GM18517 (cell line): ENCODE measurements around the gene NOTCH1.
"Not testable (repeated sequence)": the region's sequence is repeated elsewhere in the genome, so short reads cannot be mapped to it uniquely, and the experiment has no call there.

Experiments used
- ATAC-seq: cut with Tn5 transposase; IDR thresholded peaks from one replicate; pipeline ENCODE4 v1.9.1; 2021; ENCODE audit warnings: mild to moderate bottlenecking, moderate library complexity; ENCODE audit not compliant: unreplicated experiment

NOTCH1 gene

DNA sequence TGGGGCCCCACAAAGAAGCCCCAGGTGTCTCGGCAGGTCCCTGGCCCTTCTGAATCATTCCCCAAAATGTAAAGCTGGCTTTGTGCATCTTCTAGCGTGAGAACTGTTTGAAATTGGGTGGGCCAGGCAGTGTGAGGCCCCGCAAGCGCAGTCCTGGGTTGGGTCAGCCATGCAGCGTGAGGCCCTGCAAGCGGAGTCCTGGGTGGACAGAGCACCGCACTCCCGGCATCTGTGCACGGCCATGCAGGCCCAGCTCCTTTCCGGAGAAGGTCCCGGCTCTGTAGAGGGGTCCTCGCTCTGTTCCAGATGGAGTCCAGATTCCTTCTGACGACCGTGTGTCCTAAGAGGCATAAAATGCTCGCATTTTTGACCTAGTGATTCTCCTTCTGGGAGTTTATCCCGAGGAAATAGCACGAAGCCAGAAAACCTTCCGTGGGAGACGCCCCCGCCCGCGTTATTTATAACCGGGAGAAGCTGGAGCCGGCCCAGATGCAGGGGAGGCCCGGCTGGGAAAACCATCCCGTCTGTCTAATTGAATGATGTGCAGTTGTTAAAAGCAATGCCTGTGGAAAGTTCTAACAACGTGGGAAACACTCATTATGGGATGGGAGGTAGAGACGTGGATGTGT lies 19.4 kb upstream of the NOTCH1 start:
- no peak for ATAC-seq

DNA sequence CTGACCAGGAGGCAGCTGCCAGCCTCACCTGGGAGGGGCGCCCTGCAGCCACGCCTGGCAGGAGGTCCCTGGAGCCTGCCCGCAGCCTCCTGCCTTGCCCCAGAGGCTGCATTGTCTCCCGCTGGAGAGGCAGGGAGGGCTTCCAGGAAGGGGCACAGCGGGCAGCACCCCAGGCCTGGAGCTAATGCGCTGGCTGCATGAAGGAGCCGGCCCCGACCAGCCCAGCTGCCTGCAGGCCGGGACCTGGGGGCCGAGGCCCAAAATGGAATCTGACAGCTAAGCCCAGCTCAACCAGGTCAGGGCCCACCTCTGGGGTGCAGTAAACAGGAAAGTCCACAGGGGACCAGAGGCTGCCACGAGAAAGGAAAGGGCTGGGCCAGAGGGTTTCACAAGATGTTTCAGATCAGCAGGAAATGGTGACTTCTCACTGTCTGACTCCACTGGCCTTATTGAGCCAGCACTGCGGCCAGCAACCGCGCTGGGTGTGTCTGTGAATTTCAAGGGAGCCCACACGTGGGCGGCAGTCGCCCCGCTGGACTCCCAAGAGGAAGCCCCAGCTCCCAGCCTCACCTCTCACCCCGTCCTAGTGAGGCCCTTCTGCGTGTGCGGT lies 18.6 kb upstream of the NOTCH1 start:
- peak; percentile 55 for ATAC-seq

DNA sequence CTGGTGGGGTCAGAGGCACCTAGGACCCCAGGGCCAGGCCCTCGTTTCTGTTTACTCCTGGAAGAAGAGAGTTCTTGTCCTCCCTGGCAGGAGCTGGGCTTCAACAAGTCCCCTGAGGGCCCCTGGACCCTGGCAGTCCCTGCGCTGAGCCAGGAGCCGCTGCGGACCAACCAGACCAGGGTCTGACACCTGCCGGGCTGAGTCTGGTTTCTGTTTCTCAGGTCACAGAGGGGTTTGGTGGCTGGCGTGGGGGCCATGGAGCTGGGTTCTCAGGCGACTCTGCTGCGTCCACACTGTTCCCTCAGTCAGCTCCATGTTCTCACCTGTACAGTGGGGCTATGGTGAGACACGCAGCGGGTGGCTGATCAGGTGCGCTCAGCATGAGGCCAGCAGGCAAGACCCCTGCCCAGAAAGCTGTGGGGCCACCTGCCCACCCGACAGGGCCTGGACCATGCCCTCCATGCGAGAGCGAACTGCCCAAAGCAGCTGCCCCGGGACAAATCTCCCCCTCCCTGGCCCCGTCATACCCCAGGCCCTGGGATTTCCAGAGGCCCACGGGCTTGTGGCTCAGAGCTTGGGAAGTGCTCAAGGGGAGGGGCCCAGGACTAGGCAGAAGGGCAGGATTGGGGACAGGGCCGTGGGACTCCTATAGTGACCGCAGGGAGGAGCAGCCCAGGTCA lies 17.9 kb upstream of the NOTCH1 start:
- no peak for ATAC-seq

DNA sequence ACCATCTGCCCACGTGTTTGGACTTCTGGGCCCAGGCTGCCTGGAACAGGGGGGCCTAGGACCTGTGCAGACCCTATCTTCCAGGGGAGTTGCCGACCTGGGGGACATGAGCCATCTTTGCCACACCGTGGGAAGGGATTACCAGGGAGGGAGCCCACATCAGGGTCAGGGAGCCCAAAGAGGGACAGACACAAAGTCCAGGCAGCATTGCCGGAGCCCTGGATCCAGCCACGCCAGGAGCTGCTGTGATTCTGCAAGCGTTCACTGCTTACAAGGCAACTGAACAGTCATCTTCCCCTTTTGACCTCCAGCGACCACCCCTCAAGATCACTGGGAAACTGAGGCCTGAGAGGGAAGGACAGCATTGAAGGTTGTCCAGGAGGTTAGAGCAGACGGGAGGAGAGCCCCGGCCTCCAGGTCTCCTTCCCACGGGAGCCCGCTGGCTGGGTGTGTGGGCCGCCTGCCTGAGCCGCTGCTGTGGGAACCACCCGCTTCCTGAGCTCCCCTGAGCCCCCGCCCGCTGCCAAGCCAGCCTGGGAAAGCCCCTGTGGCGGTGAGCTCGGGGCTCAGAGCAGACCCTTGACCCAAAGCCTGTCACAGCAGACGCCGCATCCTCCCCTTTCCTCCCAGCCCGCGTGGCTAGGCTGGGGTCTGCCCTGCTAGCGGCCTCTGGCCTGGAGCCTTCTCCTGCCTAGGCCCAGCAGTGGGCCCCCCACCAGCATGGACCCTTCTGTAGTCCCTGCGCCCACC lies 17.1 kb upstream of the NOTCH1 start:
- ATAC-seq, result no peak

DNA sequence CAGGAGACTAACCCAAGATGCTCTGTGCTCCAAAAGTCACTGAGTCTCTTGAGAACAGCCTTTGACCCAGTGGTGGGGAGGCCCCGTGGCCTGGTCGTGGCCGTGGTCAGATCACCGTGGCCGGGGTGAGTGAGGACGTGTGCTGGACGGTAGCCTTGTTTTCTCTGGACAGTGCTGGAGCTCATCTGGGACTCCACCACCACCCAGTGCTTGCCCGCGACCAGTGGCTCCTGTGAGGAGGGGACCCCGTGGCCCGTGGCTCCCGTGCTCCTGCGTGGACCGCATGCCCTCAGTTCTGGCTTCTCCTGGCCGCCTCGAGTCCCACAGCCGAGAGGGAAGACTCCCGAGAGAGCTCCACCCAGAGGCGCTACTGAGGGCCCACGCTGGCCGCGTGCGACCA lies 15.9 kb upstream of the NOTCH1 start:
- no peak for ATAC-seq

DNA sequence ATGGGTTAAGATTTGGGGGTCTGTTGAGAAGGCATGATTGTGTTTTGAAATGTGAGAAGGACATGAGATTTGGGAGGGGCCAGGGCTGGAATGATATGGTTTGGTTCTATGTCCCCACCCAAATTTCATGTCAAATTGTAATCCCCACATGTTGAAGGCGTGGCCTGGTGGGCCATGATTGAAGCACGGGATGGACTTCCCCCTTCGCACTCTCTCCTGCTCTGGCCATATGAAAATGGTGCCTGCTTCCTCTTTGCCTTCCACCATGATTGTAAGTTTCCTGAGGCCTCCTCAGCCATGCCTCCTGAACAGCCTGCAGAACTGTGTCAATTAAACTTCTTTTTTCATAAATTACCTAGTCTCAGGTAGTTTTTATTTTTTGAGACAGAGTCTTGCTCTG lies 14.7 kb upstream of the NOTCH1 start:
- ATAC-seq, result no peak

DNA sequence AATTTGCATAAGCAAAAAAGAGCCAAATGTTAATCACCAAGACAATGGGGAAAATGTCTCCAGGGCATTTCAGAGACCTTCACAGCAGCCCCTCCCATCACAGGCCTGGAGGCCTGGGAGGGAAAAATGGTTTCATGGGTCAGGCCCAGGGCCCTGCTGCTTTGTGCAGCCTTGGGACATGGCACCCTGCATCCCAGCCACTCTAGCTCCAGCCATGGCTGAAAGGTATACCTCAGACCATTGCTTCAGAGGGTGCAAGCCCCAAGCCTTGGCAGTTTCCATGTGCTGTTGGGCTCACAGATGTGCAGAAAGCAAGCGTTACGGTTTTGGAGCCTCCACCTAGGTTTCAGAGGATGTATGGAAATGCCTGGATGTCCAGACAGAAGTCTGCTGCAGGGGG lies 13.5 kb upstream of the NOTCH1 start:
- ATAC-seq, result not testable (repeated sequence)

DNA sequence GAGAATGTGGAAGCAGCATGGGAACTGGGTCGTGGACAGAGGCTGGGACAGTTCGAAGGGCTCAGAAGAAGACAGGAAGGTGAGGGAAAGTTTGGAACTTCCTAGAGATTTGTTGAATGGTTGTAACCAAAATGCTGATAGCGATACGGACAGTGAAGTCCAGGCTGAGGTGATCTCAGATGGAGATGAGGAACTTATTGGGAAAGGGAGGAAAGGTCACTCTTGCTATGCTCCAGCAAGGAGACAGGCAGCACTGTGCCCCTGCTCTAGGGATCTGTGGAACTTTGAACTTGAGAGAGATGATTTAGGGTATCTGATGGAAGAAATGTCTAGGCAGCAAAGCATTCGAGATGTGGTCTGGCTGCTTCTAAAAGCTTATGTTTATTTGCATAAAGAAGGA lies 13.0 kb upstream of the NOTCH1 start:
- not testable (repeated sequence) for ATAC-seq

DNA sequence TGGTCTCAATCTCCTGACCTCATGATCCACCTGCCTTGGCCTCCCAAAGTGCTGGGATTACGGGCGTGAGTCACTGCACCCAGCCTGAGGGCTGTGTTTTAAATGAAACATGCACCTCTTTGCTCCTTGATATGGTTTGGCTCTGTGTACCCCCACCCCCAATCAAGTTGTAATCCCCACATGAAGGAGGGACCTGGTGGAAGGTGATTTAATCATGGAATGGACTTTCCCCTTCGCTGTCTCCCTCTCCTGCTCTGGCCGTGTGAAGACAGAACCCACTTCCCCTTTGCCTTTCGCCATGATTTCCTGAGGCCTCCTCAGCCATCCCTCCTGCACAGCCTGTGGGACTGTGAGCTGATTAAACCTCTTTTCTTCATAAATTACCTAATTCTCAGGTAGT lies 12.5 kb upstream of the NOTCH1 start:
- no peak for ATAC-seq

DNA sequence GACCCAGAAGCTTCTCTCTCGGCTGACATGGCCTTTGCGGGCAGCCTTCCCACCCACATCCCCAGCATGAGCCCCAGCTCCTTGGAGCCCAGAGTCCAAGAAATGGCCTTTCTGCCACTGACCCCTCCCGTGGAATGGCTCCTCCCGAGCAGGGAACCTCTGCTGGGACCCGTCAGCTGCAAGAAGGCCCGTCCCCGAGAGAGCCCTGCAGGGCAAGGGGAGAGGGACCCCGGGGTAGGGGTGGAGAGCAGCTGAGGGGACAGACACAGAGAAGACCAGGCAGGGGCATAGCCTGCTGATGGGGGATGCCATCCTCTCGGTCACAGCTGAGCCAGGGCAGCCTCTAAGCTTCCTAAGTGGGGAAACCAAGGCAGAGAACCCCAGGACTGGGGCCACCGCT lies 11.2 kb upstream of the NOTCH1 start:
- no peak for ATAC-seq

DNA sequence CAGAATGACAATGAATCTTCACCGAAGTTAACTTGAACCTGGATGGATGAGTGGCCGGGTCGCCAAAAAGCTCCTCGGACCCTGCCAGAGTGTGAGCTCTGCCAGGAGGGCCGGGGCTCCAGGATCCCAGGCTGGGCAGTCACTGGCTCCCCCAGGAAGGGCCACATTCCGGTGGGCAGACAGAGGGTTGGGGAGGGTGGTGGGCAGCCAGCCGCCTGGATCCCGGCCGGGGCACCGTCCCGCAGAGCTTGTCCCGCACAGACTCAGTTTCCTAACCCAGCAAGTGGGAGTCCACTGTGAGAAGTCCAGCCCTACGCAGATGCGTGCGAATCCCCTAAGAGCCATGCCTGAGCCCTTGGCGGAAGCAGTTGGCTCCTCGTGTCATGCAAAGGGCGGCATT lies 10.3 kb upstream of the NOTCH1 start:
- no peak for ATAC-seq

DNA sequence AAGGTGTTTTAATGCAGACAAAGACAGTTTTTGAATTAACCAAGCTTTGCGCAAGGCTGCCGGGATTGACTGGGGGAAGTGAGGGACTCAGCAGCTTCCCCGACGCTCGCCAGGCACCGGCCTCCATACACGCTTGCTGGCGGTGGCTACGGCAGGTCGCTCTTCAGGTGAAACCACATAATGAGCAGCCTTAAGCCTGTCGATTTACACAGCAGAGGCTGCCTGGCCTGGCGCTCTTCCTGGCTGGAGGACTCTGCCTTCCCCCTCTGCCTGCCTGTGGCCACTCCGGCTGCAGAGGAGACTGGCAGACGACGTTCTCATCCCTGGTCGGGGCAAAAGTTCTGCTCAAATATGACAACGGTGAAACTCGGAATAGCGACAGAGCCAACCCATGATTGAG lies 9.0 kb upstream of the NOTCH1 start:
- no peak for ATAC-seq

DNA sequence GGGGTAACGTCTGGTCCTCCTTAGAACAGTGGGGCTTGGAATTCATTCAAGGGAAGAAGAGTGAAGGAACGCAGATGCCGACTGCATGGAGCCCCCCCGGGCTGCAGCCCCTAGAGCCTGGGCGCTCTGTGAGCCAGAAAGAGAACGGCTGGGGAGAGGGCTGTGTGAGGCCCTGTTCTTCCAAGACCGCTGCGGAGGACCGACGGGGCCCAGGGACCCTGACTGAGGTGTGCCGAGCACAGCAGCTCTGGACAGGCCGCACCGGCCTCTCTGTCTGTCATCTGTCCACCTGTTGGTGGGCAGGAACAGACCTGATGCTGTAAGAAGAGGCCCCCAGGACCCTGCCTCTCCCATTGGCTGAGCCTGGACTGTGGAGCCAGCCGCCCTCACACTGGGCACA lies 7.7 kb upstream of the NOTCH1 start:
- no peak for ATAC-seq

DNA sequence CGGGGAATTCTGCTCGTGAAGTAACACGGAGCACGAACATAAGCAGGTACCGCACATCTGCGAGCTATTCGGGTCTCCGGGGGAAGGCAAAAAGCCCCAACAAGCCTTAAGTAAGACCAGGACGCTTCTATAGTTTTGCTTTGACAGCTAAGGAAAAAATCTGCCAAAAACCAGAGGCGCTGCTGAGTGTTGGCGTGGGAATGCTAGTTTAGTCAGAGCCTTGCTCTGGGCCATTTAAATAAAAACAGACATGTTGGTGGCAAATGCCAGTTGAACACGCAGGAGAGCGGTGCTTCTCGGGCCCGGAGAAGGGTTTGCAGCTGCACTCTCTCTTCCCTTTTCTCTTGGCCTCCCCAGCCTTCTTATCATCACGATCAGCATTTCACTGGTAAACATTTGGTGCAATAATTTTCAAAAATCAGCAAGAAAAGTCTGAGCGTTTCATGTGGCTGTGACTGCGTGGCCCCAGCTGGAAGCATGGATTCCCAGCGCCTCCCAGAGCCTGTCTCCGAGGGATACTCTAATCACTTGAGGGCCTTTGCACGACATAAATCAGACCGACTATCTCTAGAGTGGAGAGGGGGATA lies 6.4 kb upstream of the NOTCH1 start:
- no peak for ATAC-seq

DNA sequence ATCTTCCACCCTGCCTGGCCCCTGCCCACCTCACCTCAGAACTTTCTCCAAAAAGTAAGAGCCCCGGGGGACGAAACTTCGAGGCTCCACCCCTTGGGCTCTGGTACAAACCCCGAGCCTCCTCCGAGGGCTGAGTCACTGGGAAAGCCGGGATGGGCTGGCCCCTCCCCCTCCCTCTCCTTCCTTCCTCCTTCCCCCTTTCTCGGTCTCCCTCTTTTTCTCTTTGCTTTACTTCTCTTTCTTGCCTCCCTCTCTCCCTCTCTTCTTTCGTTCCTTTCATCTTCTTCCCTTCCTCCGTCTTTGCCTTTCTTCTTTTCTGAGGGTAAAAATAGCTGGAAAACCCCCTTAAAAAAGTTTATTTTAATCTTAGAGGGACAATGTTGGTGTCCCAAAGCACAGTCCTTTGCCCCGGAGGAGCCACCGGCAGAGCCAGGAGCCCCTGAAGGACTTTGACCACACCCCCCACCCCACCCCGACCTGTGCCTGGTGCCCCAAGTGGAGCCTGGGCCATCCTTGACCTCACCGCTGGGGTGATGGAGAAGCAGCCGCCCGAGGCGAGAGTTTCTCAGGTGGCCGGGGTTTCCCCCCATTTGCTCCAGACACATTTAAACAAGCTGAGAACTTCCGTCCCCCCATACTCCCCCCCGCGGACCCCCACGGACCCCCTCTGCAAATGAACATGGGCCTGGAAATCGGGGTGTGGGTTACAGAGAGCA lies 5.7 kb upstream of the NOTCH1 start:
- ATAC-seq, result no peak

DNA sequence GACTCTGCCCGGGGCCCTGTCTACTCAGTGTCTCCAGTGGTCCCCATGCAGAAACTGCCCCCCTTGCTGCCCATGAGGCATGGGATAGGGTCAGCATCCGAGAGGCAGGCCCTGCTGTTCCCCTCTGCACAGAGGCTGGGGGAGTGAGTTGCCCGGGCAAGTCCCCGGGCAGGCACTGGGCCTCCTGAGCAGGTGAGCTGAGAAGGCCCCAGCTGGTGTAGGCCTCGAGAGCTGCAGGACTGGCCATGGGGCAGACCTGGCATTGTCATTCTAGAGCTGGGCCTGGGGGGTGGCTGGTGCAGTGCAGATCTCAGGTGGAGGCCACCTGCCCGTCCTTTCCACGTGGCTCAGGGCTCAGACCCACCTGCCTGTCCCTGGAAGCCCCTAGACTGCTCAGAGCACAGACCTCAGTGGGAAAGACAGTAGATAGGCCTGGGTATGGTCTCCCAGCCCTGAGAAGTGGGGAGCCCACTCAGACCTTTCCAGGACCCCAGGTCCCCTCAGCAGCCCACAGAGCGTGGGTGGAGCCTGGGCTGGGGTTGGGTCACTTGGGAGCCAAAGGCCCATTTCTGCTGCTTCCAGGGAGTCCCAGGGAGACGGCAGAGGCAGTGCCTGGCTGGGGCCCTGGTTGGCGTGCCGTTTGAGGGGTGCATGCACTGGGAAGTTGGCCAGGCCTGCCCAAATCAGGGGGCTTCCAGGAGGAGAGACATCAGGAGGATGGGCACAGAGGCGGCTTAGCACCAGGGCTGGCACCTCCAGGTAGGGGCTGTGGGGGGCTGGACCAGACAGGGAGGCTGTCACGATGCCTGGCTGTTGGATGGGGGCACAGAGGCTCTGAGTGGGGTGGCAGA lies 4.8 kb upstream of the NOTCH1 start:
- ATAC-seq, result no peak

DNA sequence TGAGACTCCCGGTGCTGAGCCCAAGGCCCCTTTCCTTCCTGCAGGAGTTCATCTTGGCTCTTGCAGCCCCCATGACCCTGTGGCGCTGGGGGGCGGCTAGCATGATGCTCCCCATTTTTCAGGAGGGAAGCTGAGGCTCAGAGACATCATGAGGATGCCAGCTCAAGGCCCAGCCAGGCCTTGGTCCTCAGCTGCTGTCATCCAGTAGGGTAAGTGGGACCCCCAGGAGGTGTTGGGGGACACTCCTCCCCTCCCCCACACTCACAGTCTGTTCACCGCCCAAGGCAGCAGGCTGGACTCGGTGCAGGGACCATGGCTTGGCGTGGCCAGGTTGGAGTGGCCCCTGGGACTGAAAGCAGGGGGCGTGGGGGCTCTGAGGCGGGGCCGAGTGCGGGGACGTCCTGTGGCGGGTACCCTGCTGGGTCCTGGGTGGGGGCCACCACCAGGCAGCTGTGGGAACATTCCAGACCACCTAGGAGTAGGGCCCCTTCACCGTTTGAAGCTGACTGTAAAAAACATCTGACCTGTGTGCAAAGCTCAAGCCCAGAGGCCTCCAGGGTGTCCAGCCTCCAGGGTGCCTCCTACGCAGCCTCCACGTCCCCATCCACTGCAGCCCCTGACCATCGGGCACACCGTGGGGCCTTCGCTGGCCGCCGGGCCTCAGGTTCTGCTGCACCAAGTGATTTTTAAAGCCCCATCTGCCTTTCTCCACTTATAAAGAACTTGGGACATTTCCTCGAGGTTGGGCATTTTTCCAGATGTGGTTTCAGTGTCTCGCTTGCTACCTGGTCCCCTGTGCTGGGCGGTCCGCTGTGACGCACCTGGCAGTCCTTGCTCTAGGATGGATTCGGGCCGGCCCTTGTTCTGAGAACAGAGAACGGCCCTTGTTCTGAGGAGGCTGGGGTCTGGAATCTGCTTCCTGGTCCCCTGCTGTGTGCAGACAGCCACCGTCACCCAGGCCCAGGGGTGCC lies 3.4 kb upstream of the NOTCH1 start:
- ATAC-seq, result no peak

DNA sequence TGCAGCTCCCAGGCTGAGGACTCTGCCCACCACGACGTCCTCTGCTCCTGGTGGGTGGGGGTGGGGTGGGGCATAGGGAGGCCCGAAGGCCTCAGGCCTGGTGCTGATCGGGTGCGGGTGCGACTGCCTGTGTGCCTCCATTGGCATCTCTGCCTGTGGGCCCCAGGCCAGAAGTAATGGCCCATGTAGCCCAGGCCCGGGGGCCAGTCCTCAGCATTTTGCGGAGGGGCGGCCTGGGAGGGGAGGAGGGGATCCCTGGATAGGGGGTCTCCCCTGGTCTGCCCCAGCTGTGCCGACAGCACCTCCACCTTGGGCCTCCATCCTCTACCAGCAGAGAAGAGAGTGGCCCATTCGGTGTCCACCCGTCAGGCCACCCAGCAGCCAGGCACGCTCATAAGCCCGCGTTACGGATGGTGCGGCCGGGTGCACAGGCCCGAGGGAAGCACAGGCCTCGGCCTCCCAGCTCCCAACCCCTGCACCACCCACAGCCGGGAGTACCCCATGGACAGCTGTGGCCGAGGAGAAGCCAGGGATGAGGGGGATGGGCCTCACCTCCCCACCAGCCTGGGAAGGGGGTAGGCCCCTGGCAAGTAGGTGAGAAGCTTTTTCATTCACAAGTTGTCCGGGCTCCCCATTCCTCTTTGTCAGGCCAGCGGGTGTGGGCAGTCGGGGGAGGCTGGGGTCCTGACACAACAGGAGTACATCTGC lies 1.8 kb upstream of the NOTCH1 start:
- ATAC-seq, result no peak
